ENCODE results near the gene TRPV6. TPM values are rescaled to one million over a fixed set of nuclear protein-coding genes. Genes with fewer than 3 reads are reported as not detected.

The TRPV6 gene
- total and polyA plus RNA-seq, 2 donors (not counting 1 experiment from before 2014, with no cell fraction given), result not detected

DNA sequence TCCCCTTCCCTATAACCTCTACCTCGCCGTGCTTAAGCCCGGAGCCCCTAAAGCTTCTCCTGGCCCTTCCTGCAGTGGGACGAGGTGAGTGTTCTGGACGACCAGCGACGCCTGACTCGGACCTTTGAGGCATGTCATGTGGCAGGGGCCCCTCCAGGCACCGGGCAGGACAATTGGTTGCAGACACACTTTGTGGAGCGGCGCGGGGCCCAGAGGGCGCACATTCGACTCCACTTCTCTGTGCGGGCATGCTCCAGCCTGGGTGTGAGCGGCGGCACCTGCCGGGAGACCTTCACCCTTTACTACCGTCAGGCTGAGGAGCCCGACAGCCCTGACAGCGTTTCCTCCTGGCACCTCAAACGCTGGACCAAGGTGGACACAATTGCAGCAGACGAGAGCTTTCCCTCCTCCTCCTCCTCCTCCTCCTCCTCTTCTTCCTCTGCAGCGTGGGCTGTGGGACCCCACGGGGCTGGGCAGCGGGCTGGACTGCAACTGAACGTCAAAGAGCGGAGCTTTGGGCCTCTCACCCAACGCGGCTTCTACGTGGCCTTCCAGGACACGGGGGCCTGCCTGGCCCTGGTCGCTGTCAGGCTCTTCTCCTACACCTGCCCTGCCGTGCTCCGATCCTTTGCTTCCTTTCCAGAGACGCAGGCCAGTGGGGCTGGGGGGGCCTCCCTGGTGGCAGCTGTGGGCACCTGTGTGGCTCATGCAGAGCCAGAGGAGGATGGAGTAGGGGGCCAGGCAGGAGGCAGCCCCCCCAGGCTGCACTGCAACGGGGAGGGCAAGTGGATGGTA is 21.5 kb downstream of the TRPV6 start:
- Histone ChIP-seq H3K27ac (ENCODE audit: insufficient read depth, low read length) (no peak overlapping the region), H3K4me1 (ENCODE audit: control insufficient read depth, extremely low read depth, insufficient read depth, low read length) (no peaks in the 10 kb centered on the region), H3K27me3 (ENCODE audit: control insufficient read depth, insufficient read depth, low read length) (no peaks in the 10 kb centered on the region), H3K9ac (ENCODE audit: insufficient read depth, low read length) (no peak overlapping the region), H3K4me3 (replicated peaks in 1 of 4; ENCODE audit: control extremely low read depth in 1 of 4, insufficient read depth in 1 of 4, low read depth in 3 of 4, low read length in 4 of 4) (no peak overlapping the region), H3K79me2 (ENCODE audit: control insufficient read depth, insufficient read depth, low read length) (no peaks in the 10 kb centered on the region), H3K36me3 (ENCODE audit: control insufficient read depth, insufficient read depth, low read length) (no peaks in the 10 kb centered on the region), H3K9me3 (ENCODE audit: control insufficient read depth, insufficient read depth, low read depth, low read length) (no peaks in the 10 kb centered on the region), H3K4me2 (ENCODE audit: extremely low read depth, insufficient read depth, low read length) (no peak overlapping the region), H2AFZ (ENCODE audit: low read length) (no peak overlapping the region), H4K20me1 (ENCODE audit: control insufficient read depth, extremely low read depth, insufficient read depth, low read length) (no peaks in the 10 kb centered on the region)
- DNase-seq (ENCODE audit: low read depth in 2 of 2), result no peak
- TF ChIP-seq EZH2 (IDR thresholded peaks at IDR 0.05; ENCODE audit: low read length, missing control alignments) (no peak), CTCF (conservative IDR thresholded peaks at IDR 0.05 in 1 of 2, IDR thresholded peaks at IDR 0.05 in 1 of 2; ENCODE audit: low read depth in 1 of 2, low read length in 2 of 2) (no peak)

GRCh38 chr7:142862786-142863400 is 22.7 kb downstream of the TRPV6 start:
- H3K4me1 ChIP-seq (ENCODE audit: control insufficient read depth, extremely low read depth, insufficient read depth, low read length), result no peaks in the 10 kb centered on the region
- no peak overlapping the region for H3K9ac ChIP-seq (ENCODE audit: insufficient read depth, low read length)
- no peaks in the 10 kb centered on the region for H3K36me3 ChIP-seq (ENCODE audit: control insufficient read depth, insufficient read depth, low read length)
- TF ChIP-seq CTCF (conservative IDR thresholded peaks at IDR 0.05 in 1 of 2, IDR thresholded peaks at IDR 0.05 in 1 of 2; ENCODE audit: low read depth in 1 of 2, low read length in 2 of 2) (no peak), EZH2 (IDR thresholded peaks at IDR 0.05; ENCODE audit: low read length, missing control alignments) (no peak)
- no peaks in the 10 kb centered on the region for H3K9me3 ChIP-seq (ENCODE audit: control insufficient read depth, insufficient read depth, low read depth, low read length)
- H4K20me1 ChIP-seq (ENCODE audit: control insufficient read depth, extremely low read depth, insufficient read depth, low read length), result no peaks in the 10 kb centered on the region
- no peaks in the 10 kb centered on the region for H3K27me3 ChIP-seq (ENCODE audit: control insufficient read depth, insufficient read depth, low read length)
- no peak for DNase-seq (ENCODE audit: low read depth in 2 of 2)
- no peak overlapping the region for H3K27ac ChIP-seq (ENCODE audit: insufficient read depth, low read length)
- no peak overlapping the region for H3K4me2 ChIP-seq (ENCODE audit: extremely low read depth, insufficient read depth, low read length)
- H3K79me2 ChIP-seq (ENCODE audit: control insufficient read depth, insufficient read depth, low read length), result no peaks in the 10 kb centered on the region
- H3K4me3 ChIP-seq (replicated peaks in 1 of 4; ENCODE audit: control extremely low read depth in 1 of 4, insufficient read depth in 1 of 4, low read depth in 3 of 4, low read length in 4 of 4), result no peak overlapping the region
- H2AFZ ChIP-seq (ENCODE audit: low read length), result no peak overlapping the region

- Histone ChIP-seq H3K9ac (ENCODE audit: insufficient read depth, low read length) (no peak overlapping the region), H3K36me3 (ENCODE audit: control insufficient read depth, insufficient read depth, low read length) (no peaks in the 10 kb centered on the region), H3K27me3 (ENCODE audit: control insufficient read depth, insufficient read depth, low read length) (no peaks in the 10 kb centered on the region), H3K27ac (ENCODE audit: insufficient read depth, low read length) (no peak overlapping the region), H3K4me3 (replicated peaks in 1 of 4; ENCODE audit: control extremely low read depth in 1 of 4, insufficient read depth in 1 of 4, low read depth in 3 of 4, low read length in 4 of 4) (no peak overlapping the region), H3K9me3 (ENCODE audit: control insufficient read depth, insufficient read depth, low read depth, low read length) (no peaks in the 10 kb centered on the region), H2AFZ (ENCODE audit: low read length) (no peak overlapping the region), H3K4me1 (ENCODE audit: control insufficient read depth, extremely low read depth, insufficient read depth, low read length) (no peaks in the 10 kb centered on the region), H3K79me2 (ENCODE audit: control insufficient read depth, insufficient read depth, low read length) (no peaks in the 10 kb centered on the region), H3K4me2 (ENCODE audit: extremely low read depth, insufficient read depth, low read length) (no peak overlapping the region), H4K20me1 (ENCODE audit: control insufficient read depth, extremely low read depth, insufficient read depth, low read length) (no peaks in the 10 kb centered on the region)
- no peak for TF ChIP-seq EZH2 (IDR thresholded peaks at IDR 0.05; ENCODE audit: low read length, missing control alignments)
- no peak for TF ChIP-seq CTCF (conservative IDR thresholded peaks at IDR 0.05 in 1 of 2, IDR thresholded peaks at IDR 0.05 in 1 of 2; ENCODE audit: low read depth in 1 of 2, low read length in 2 of 2)
- no peak for DNase-seq (ENCODE audit: low read depth in 2 of 2)
These were observed 23.2 kb downstream of the TRPV6 start for GRCh38 chr7:142862351-142862750.

All from fibroblast of lung (primary cell).